ENCODE data around the gene SLC5A10. TPM values are rescaled to one million over a fixed set of nuclear protein-coding genes. Genes with fewer than 3 reads are reported as not detected.

The SLC5A10 gene
- total RNA-seq, 4 donors from 2014 or later, result not detected

- intact Hi-C loops (cut with DNase I; ENCODE audit: low total_unique reads), result no loop called here
- Histone ChIP-seq H3K4me3 (no peak overlapping the region), H3K27me3 (no peaks in the 10 kb centered on the region), H3K9me3 (no peaks in the 10 kb centered on the region), H3K36me3 (no peaks in the 10 kb centered on the region), H3K27ac (no peak overlapping the region), H3K4me1 (no peaks in the 10 kb centered on the region)
- TF ChIP-seq POLR2A (IDR thresholded peaks at IDR 0.05), result no peak
- no peak for TF ChIP-seq CTCF (IDR thresholded peaks at IDR 0.05)
- DNase-seq, result no peak
Measured at GRCh38 chr17:18978655-18979054, 26.7 kb downstream of the SLC5A10 start.

- Histone ChIP-seq H3K27ac (no peak overlapping the region), H3K9me3 (no peaks in the 10 kb centered on the region), H3K4me3 (no peak overlapping the region), H3K27me3 (no peaks in the 10 kb centered on the region), H3K36me3 (no peaks in the 10 kb centered on the region), H3K4me1 (no peaks in the 10 kb centered on the region)
- TF ChIP-seq POLR2A (IDR thresholded peaks at IDR 0.05) (no peak), CTCF (IDR thresholded peaks at IDR 0.05) (no peak)
- DNase-seq, result no peak
- intact Hi-C loops (cut with DNase I; ENCODE audit: low total_unique reads), result no loop called here
Measured at GRCh38 chr17:18980682-18981334, 28.8 kb downstream of the SLC5A10 start.

- Histone ChIP-seq H3K27me3 (no peaks in the 10 kb centered on the region), H3K9me3 (no peaks in the 10 kb centered on the region), H3K4me1 (no peaks in the 10 kb centered on the region), H3K36me3 (no peaks in the 10 kb centered on the region), H3K27ac (no peak overlapping the region), H3K4me3 (no peak overlapping the region)
- no peak for DNase-seq
- TF ChIP-seq POLR2A (IDR thresholded peaks at IDR 0.05) (no peak), CTCF (IDR thresholded peaks at IDR 0.05) (no peak)
- intact Hi-C loops (cut with DNase I; ENCODE audit: low total_unique reads), result no loop called here
Measured at GRCh38 chr17:18981335-18981641, 29.3 kb downstream of the SLC5A10 start.

GRCh38 chr17:18981642-18982424, 29.9 kb downstream of the SLC5A10 start:
- Histone ChIP-seq H3K36me3 (no peaks in the 10 kb centered on the region), H3K9me3 (no peaks in the 10 kb centered on the region), H3K27ac (no peak overlapping the region), H3K27me3 (no peaks in the 10 kb centered on the region), H3K4me3 (no peak overlapping the region), H3K4me1 (no peaks in the 10 kb centered on the region)
- no peak for DNase-seq
- TF ChIP-seq CTCF (IDR thresholded peaks at IDR 0.05), result no peak
- TF ChIP-seq POLR2A (IDR thresholded peaks at IDR 0.05), result no peak
- intact Hi-C loops (cut with DNase I; ENCODE audit: low total_unique reads), result no loop called here

GRCh38 chr17:18984273-18985114, 32.5 kb downstream of the SLC5A10 start:
- intact Hi-C loops (cut with DNase I; ENCODE audit: low total_unique reads), result no loop called here
- no peak for TF ChIP-seq CTCF (IDR thresholded peaks at IDR 0.05)
- TF ChIP-seq POLR2A (IDR thresholded peaks at IDR 0.05), result no peak
- H3K27me3 ChIP-seq, result no peaks in the 10 kb centered on the region
- H3K36me3 ChIP-seq, result no peaks in the 10 kb centered on the region
- no peak overlapping the region for H3K4me3 ChIP-seq
- DNase-seq, result no peak
- no peaks in the 10 kb centered on the region for H3K4me1 ChIP-seq
- H3K27ac ChIP-seq, result no peak overlapping the region
- no peaks in the 10 kb centered on the region for H3K9me3 ChIP-seq
